ENCODE measurements around the gene PATL2. TPM values are rescaled to one million over a fixed set of nuclear protein-coding genes. Genes with fewer than 3 reads are reported as not detected.
"Not testable (repeated sequence)": the region's sequence is repeated elsewhere in the genome, so short reads cannot be mapped to it uniquely, and the experiment has no call there.

PATL2 gene
- total RNA-seq: 1.8 and 2.7 TPM in 2 replicates

DNA sequence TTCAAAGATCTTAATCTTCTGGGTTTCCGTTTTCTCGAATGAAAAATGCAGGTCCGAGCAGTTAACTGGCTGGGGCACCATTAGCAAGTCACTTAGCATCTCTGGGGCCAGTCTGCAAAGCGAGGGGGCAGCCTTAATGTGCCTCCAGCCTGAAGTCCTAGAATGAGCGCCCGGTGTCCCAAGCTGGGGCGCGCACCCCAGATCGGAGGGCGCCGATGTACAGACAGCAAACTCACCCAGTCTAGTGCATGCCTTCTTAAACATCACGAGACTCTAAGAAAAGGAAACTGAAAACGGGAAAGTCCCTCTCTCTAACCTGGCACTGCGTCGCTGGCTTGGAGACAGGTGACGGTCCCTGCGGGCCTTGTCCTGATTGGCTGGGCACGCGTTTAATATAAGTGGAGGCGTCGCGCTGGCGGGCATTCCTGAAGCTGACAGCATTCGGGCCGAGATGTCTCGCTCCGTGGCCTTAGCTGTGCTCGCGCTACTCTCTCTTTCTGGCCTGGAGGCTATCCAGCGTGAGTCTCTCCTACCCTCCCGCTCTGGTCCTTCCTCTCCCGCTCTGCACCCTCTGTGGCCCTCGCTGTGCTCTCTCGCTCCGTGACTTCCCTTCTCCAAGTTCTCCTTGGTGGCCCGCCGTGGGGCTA is at the start of gene PATL2, which contains the start of gene B2M:
Gene PATL2, minus strand, starts transcription at position 228 of the 647 bp plus-strand sequence. CDS start 34,833 bp downstream, outside the sequence.
Gene B2M, plus strand, starts transcription at position 422 of the 647 bp plus-strand sequence. Its CDS starts 30 bp downstream, at position 452.
- Histone ChIP-seq H3K4me3 (ENCODE audit: insufficient read depth, low read length) (peak within 1 kb of the TSS; percentile 100), H3K27ac (ENCODE audit: low read depth, low read length) (peak within 1 kb of the TSS; percentile 92), H3K9me3 (ENCODE audit: low read depth, low read length) (no peaks in the 10 kb centered on the region), H3K4me2 (ENCODE audit: insufficient read depth, low read length) (peak within 1 kb of the TSS; percentile 96), H3K79me2 (ENCODE audit: insufficient read depth, low read length) (peaks cover 61% of the 10 kb centered on the region), H3K27me3 (ENCODE audit: insufficient read depth, low read length) (no peaks in the 10 kb centered on the region), H3K4me1 (ENCODE audit: insufficient read depth, low read length) (peaks cover 17% of the 10 kb centered on the region), H4K20me1 (ENCODE audit: insufficient read depth, low read length) (peaks cover 43% of the 10 kb centered on the region), H2AFZ (ENCODE audit: low read length) (peak within 1 kb of the TSS; percentile 97), H3K36me3 (ENCODE audit: insufficient read depth, low read length) (peaks cover 16% of the 10 kb centered on the region)
- peak; percentile 95 for DNase-seq (ENCODE audit: insufficient read length, low spot score, missing footprints)
- TF ChIP-seq, protein P1, sequence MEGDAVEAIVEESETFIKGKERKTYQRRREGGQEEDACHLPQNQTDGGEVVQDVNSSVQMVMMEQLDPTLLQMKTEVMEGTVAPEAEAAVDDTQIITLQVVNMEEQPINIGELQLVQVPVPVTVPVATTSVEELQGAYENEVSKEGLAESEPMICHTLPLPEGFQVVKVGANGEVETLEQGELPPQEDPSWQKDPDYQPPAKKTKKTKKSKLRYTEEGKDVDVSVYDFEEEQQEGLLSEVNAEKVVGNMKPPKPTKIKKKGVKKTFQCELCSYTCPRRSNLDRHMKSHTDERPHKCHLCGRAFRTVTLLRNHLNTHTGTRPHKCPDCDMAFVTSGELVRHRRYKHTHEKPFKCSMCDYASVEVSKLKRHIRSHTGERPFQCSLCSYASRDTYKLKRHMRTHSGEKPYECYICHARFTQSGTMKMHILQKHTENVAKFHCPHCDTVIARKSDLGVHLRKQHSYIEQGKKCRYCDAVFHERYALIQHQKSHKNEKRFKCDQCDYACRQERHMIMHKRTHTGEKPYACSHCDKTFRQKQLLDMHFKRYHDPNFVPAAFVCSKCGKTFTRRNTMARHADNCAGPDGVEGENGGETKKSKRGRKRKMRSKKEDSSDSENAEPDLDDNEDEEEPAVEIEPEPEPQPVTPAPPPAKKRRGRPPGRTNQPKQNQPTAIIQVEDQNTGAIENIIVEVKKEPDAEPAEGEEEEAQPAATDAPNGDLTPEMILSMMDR (IDR thresholded peaks at IDR 0.05; ENCODE audit: extremely low read depth, low read depth, low read length): no peak

DNA sequence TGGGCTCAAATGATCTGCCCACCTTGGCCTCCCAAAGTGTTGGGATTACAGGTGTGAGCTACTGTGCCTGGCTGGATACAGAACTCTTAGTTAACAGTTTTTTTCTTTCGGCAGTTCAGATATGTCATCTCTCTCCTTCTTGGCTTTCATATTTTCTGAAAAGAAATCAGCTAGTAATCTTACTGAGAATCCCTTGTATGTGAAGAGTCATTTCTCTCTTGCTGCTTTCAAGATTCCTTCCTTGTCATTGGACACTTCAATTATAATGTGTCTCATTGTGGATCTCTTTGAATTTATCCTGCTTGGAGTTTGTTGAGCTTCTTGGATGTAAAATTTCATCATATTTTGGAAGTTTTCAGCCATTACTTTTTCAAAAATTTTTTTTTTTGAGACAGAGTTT is 42.2 kb upstream of the PATL2 start:
- no peaks in the 10 kb centered on the region for H4K20me1 ChIP-seq (ENCODE audit: insufficient read depth, low read length)
- no peak overlapping the region for H3K4me2 ChIP-seq (ENCODE audit: insufficient read depth, low read length)
- no peak overlapping the region for H3K4me3 ChIP-seq (ENCODE audit: insufficient read depth, low read length)
- TF ChIP-seq, protein P1 (IDR thresholded peaks at IDR 0.05; ENCODE audit: extremely low read depth, low read depth, low read length): no peak
- H3K4me1 ChIP-seq (ENCODE audit: insufficient read depth, low read length): no peaks in the 10 kb centered on the region
- peaks cover 3% of the 10 kb centered on the region for H3K9me3 ChIP-seq (ENCODE audit: low read depth, low read length)
- H3K27me3 ChIP-seq (ENCODE audit: insufficient read depth, low read length): no peaks in the 10 kb centered on the region
- no peaks in the 10 kb centered on the region for H3K36me3 ChIP-seq (ENCODE audit: insufficient read depth, low read length)
- no peak overlapping the region for H2AFZ ChIP-seq (ENCODE audit: low read length)
- peak; percentile 72 for DNase-seq (ENCODE audit: insufficient read length, low spot score, missing footprints)
- no peak overlapping the region for H3K27ac ChIP-seq (ENCODE audit: low read depth, low read length)
- H3K79me2 ChIP-seq (ENCODE audit: insufficient read depth, low read length): no peaks in the 10 kb centered on the region

DNA sequence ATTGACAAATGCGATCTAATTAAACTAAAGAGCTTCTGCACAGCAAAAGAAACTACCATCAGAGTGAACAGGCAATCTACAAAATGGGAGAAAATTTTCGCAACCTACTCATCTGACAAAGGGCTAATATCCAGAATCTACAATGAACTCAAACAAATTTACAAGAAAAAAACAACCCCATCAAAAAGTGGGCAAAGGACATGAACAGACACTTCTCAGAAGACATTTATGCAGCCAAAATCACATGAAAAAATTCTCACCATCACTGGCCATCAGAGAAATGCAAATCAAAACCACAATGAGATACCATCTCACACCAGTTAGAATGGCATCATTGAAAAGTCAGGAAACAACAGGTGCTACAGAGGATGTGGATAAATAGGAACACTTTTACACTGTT is 32.3 kb upstream of the PATL2 start:
- H3K9me3 ChIP-seq (ENCODE audit: low read depth, low read length); H4K20me1 ChIP-seq (ENCODE audit: insufficient read depth, low read length); H2AFZ ChIP-seq (ENCODE audit: low read length); H3K4me3 ChIP-seq (ENCODE audit: insufficient read depth, low read length); H3K27me3 ChIP-seq (ENCODE audit: insufficient read depth, low read length); H3K36me3 ChIP-seq (ENCODE audit: insufficient read depth, low read length); DNase-seq (ENCODE audit: insufficient read length, low spot score, missing footprints); H3K27ac ChIP-seq (ENCODE audit: low read depth, low read length); H3K4me2 ChIP-seq (ENCODE audit: insufficient read depth, low read length); H3K4me1 ChIP-seq (ENCODE audit: insufficient read depth, low read length); H3K79me2 ChIP-seq (ENCODE audit: insufficient read depth, low read length): not testable (repeated sequence)

DNA sequence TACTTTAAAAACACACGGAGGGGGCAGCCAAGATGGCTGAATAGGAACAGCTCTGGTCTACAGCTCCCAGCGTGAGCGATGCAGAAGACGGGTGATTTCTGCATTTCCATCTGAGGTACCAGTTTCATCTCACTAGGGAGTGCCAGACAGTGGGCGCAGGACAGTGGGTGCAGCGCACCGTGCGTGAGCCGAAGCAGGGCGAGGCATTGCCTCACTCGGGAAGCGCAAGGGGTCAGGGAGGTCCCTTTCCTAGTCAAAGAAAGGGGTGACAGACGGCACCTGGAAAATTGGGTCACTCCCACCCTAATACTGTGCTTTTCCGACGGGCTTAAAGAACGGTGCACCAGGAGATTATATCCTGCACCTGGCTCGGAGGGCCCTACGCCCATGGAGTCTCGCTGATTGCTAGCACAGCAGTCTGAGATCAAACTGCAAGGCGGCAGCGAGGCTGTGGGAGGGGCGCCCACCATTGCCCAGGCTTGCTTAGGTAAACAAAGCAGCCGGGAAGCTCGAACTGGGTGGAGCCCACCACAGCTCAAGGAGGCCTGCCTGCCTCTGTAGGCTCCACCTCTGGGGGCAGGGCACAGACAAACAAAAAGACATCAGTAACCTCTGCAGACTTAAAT is 28.2 kb upstream of the PATL2 start:
- H3K36me3 ChIP-seq (ENCODE audit: insufficient read depth, low read length); H3K27me3 ChIP-seq (ENCODE audit: insufficient read depth, low read length); H2AFZ ChIP-seq (ENCODE audit: low read length); H3K4me3 ChIP-seq (ENCODE audit: insufficient read depth, low read length); H3K79me2 ChIP-seq (ENCODE audit: insufficient read depth, low read length); H4K20me1 ChIP-seq (ENCODE audit: insufficient read depth, low read length); H3K4me2 ChIP-seq (ENCODE audit: insufficient read depth, low read length); H3K9me3 ChIP-seq (ENCODE audit: low read depth, low read length); H3K27ac ChIP-seq (ENCODE audit: low read depth, low read length); DNase-seq (ENCODE audit: insufficient read length, low spot score, missing footprints): not testable (repeated sequence)
- peaks cover 17% of the 10 kb centered on the region for H3K4me1 ChIP-seq (ENCODE audit: insufficient read depth, low read length)

Measured in osteoblast (primary cell).